ENCODE results near the gene DOC2B. TPM values are rescaled to one million over a fixed set of nuclear protein-coding genes. Genes with fewer than 3 reads are reported as not detected.
"Not testable (repeated sequence)": the region's sequence is repeated elsewhere in the genome, so short reads cannot be mapped to it uniquely, and the experiment has no call there.

Gene DOC2B
- polyA plus RNA-seq, 1 experiment = not detected

DNA sequence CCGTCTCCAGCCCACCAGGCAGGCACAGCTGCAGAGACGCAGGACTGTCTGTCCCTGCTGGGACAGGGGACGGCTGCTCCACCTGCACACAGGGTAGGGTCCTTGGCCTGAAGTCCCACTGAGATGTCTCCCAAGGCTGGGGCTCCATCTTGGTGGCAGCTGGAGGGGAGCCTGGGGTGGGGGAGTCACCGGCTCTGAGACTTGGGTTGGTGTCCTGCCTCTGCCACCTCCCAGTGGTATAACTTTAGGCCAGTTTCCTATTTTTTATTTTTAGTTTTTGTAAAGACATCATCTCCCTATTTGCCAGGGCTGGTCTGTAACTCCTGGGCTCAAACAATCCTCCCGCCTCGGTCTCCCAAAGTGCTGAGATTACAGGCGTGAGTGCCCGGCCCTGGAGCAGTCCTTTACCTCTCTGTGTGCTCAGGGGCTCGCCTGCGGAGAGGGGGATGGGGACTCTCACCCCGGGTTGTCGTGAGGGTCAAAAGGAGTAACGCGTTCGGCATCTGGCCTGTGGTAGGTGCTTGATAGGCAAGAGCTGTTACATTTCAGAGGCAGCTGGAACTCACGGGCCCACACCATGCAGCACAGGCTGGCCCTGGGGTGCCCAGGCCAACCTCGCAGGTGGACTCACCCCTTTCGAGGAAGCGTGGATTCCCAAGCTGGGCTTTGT is 46.6 kb upstream of the DOC2B start:
- Histone ChIP-seq H3K4me3 (ENCODE audit: low read depth, low read length) (no peak overlapping the region), H3K27me3 (ENCODE audit: control insufficient read depth, insufficient read depth, low read length) (0 out of 2 replicates have a peak, but pooled peaks cover 1% of the 10 kb centered on the region), H3K36me3 (ENCODE audit: control insufficient read depth, insufficient read depth, low read length) (no peaks in the 10 kb centered on the region)
- POLR2A ChIA-PET = no interaction called here
- DNase-seq (ENCODE audit: low read depth) = no peak
- CTCF ChIA-PET = no interaction called here
- TF ChIP-seq, protein P1, sequence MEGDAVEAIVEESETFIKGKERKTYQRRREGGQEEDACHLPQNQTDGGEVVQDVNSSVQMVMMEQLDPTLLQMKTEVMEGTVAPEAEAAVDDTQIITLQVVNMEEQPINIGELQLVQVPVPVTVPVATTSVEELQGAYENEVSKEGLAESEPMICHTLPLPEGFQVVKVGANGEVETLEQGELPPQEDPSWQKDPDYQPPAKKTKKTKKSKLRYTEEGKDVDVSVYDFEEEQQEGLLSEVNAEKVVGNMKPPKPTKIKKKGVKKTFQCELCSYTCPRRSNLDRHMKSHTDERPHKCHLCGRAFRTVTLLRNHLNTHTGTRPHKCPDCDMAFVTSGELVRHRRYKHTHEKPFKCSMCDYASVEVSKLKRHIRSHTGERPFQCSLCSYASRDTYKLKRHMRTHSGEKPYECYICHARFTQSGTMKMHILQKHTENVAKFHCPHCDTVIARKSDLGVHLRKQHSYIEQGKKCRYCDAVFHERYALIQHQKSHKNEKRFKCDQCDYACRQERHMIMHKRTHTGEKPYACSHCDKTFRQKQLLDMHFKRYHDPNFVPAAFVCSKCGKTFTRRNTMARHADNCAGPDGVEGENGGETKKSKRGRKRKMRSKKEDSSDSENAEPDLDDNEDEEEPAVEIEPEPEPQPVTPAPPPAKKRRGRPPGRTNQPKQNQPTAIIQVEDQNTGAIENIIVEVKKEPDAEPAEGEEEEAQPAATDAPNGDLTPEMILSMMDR (IDR thresholded peaks at IDR 0.05; ENCODE audit: insufficient read depth, low read depth, low read length) = no peak

DNA sequence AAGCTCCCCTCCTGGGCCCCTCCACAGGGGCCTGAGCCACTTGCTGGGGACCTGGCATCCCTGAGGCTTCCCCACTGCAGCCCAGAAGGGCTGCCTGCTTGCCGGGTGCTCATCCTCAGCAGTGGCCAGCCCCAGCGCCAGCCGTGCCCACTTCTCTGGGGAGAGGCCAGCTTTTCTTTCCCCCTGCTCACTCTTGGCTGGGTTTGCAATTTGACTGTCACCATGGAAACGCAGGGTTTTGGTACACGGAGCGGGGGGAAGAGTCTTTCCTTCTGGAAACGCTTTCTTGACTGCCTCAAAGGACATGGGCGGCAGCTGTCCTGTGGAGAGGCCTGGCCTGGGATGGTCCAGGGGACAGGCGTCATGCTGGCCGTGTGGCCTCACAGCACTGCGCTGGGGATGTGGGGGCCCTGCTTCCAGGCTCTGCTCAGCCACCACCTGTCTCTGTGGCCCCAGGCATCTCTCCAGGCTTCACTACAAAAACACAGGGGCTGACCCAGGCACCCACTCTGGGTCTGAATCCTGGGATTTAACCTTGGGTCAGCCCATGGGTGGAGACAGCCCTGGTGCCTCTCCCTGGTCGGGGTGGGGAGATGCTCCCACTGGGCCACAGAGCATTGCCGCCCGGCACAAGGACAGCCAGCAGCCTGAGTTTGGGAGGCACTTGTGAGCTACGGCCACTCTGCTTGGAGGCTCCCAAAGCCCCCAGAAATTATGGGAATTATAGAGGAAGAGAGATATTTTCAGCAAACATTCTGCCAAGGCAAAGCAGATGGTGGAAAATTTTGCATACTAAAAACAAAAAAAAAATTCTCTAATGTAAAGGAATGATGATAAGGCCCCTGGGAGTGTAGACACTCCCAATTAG is 45.9 kb upstream of the DOC2B start:
- H3K27me3 ChIP-seq (ENCODE audit: control insufficient read depth, insufficient read depth, low read length) = 0 out of 2 replicates have a peak, but pooled peaks cover 1% of the 10 kb centered on the region
- no peaks in the 10 kb centered on the region for H3K36me3 ChIP-seq (ENCODE audit: control insufficient read depth, insufficient read depth, low read length)
- TF ChIP-seq, protein P1 (IDR thresholded peaks at IDR 0.05; ENCODE audit: insufficient read depth, low read depth, low read length) = no peak
- POLR2A ChIA-PET = no interaction called here
- CTCF ChIA-PET = no interaction called here
- no peak overlapping the region for H3K4me3 ChIP-seq (ENCODE audit: low read depth, low read length)
- DNase-seq (ENCODE audit: low read depth) = no peak

- Histone ChIP-seq H3K36me3 (ENCODE audit: control insufficient read depth, insufficient read depth, low read length) (no peaks in the 10 kb centered on the region), H3K4me3 (ENCODE audit: low read depth, low read length) (no peak overlapping the region), H3K27me3 (ENCODE audit: control insufficient read depth, insufficient read depth, low read length) (0 out of 2 replicates have a peak, but pooled peaks cover 1% of the 10 kb centered on the region)
- POLR2A ChIA-PET = no interaction called here
- CTCF ChIA-PET = no interaction called here
- TF ChIP-seq, protein P1 (IDR thresholded peaks at IDR 0.05; ENCODE audit: insufficient read depth, low read depth, low read length) = no peak
- no peak for DNase-seq (ENCODE audit: low read depth)
Measured at GRCh38 chr17:226108-227077, 44.9 kb upstream of the DOC2B start.

- CTCF ChIA-PET = interaction anchor here (0.6 kb wide), 1 partner anchor 470 kb away, joined by 3 read pairs; no protein-coding TSS in a partner anchor
- Histone ChIP-seq H3K4me3 (ENCODE audit: low read depth, low read length) (no peak overlapping the region), H3K36me3 (ENCODE audit: control insufficient read depth, insufficient read depth, low read length) (no peaks in the 10 kb centered on the region), H3K27me3 (ENCODE audit: control insufficient read depth, insufficient read depth, low read length) (0 out of 2 replicates have a peak, but pooled peaks cover 1% of the 10 kb centered on the region)
- POLR2A ChIA-PET = no interaction called here
- no peak for DNase-seq (ENCODE audit: low read depth)
- TF ChIP-seq, protein P1 (IDR thresholded peaks at IDR 0.05; ENCODE audit: insufficient read depth, low read depth, low read length) = no peak
Measured at GRCh38 chr17:225551-225950, 44.1 kb upstream of the DOC2B start.

DNA sequence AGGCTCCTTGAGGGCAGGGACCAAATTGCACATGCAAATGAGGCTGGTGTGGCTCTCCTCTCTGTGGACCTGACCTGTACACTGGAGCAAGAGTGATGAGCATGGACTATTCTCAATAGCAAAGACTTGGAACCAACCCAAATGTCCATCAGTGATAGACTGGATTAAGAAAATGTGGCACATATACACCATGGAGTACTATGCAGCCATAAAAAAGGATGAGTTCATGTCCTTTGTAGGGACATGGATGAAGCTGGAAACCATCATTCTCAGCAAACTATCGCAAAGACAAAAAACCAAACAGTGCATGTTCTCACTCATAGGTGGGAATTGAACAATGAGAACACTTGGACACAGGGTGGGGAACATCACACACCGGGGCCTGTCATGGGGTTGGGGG is 43.1 kb upstream of the DOC2B start:
- DNase-seq (ENCODE audit: low read depth); H3K4me3 ChIP-seq (ENCODE audit: low read depth, low read length); POLR2A ChIA-PET; H3K36me3 ChIP-seq (ENCODE audit: control insufficient read depth, insufficient read depth, low read length); CTCF ChIA-PET; H3K27me3 ChIP-seq (ENCODE audit: control insufficient read depth, insufficient read depth, low read length): not testable (repeated sequence)
